Peyer's patch (tissue), 4 donors: ENCODE results near the gene ZNF774.

Source experiments
- CTCF ChIP-seq, 6 experiments: fragments of 450-650 bp in 4 of 6; fragments of 200-600 bp in 2 of 6; sonication (generic) in 1 of 6; IDR thresholded peaks; one replicate each; pipeline ENCODE4 v1.5.1; 2017 to 2019; ENCODE audit warnings: antibody characterized with exemption in 6 of 6, mild to moderate bottlenecking in 3 of 6, moderate library complexity in 1 of 6
- POLR2A ChIP-seq, 2 donors: fragments of 450-650 bp; IDR thresholded peaks; one replicate each; pipeline ENCODE4 v1.5.1; 2017; ENCODE audit warnings: antibody characterized with exemption in 2 of 2, mild to moderate bottlenecking in 2 of 2, moderate library complexity in 2 of 2

GRCh38 chr15:90306560-90306959, 45.5 kb upstream of the ZNF774 start:
- TF ChIP-seq CTCF (IDR thresholded peaks at IDR 0.05) (no peak), POLR2A (IDR thresholded peaks at IDR 0.05) (no peak)
